Measurements from ENCODE around the gene HAGHL.

HAGHL gene

GRCh38 chr16:722835-723633 is 3.9 kb upstream of the HAGHL start:
- H3K4me1 ChIP-seq (ENCODE audit: insufficient read depth, low read length, poor library complexity, severe bottlenecking): peaks cover 7% of the 10 kb centered on the region

GRCh38 chr16:723695-724094 is 3.2 kb upstream of the HAGHL start:
- Histone ChIP-seq H3K36me3 (ENCODE audit: insufficient read depth, low read length) (no peaks in the 10 kb centered on the region), H3K9me2 (replicated peaks; ENCODE audit: low read depth, low read length) (no peaks in the 10 kb centered on the region), H3K4me3 (ENCODE audit: low read length, poor library complexity, severe bottlenecking) (no peak overlapping the region), H4K20me1 (ENCODE audit: insufficient read depth, low read length, poor library complexity, severe bottlenecking) (no peaks in the 10 kb centered on the region), H3K9ac (ENCODE audit: low read depth, low read length, poor library complexity, severe bottlenecking) (no peak overlapping the region), H3K27me3 (ENCODE audit: insufficient read depth, low read length, poor library complexity, severe bottlenecking) (no peaks in the 10 kb centered on the region), H3K9me3 (ENCODE audit: insufficient read depth, low read depth, low read length) (no peaks in the 10 kb centered on the region), H3K4me1 (ENCODE audit: insufficient read depth, low read length, poor library complexity, severe bottlenecking) (peaks cover 7% of the 10 kb centered on the region), H2AFZ (ENCODE audit: low read length) (no peak overlapping the region), H3F3A (ENCODE audit: low read depth) (no peaks in the 10 kb centered on the region), H3K79me2 (ENCODE audit: insufficient read depth, low read length) (no peaks in the 10 kb centered on the region), H3K4me2 (ENCODE audit: low read depth, low read length, poor library complexity, severe bottlenecking) (no peak overlapping the region)
- no peak for TF ChIP-seq EZH2phosphoT487 (IDR thresholded peaks at IDR 0.05; ENCODE audit: borderline replicate concordance)
- TF ChIP-seq, protein P1, sequence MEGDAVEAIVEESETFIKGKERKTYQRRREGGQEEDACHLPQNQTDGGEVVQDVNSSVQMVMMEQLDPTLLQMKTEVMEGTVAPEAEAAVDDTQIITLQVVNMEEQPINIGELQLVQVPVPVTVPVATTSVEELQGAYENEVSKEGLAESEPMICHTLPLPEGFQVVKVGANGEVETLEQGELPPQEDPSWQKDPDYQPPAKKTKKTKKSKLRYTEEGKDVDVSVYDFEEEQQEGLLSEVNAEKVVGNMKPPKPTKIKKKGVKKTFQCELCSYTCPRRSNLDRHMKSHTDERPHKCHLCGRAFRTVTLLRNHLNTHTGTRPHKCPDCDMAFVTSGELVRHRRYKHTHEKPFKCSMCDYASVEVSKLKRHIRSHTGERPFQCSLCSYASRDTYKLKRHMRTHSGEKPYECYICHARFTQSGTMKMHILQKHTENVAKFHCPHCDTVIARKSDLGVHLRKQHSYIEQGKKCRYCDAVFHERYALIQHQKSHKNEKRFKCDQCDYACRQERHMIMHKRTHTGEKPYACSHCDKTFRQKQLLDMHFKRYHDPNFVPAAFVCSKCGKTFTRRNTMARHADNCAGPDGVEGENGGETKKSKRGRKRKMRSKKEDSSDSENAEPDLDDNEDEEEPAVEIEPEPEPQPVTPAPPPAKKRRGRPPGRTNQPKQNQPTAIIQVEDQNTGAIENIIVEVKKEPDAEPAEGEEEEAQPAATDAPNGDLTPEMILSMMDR (conservative IDR thresholded peaks at IDR 0.05; ENCODE audit: low read length): no peak

More at GRCh38 chr16:722835-723633, 3.9 kb upstream of the HAGHL start:
- Histone ChIP-seq H3F3A (ENCODE audit: low read depth) (no peaks in the 10 kb centered on the region), H3K9me3 (ENCODE audit: insufficient read depth, low read depth, low read length) (no peaks in the 10 kb centered on the region), H3K36me3 (ENCODE audit: insufficient read depth, low read length) (no peaks in the 10 kb centered on the region), H3K4me3 (ENCODE audit: low read length, poor library complexity, severe bottlenecking) (no peak overlapping the region), H3K9ac (ENCODE audit: low read depth, low read length, poor library complexity, severe bottlenecking) (no peak overlapping the region), H3K79me2 (ENCODE audit: insufficient read depth, low read length) (no peaks in the 10 kb centered on the region), H3K9me2 (replicated peaks; ENCODE audit: low read depth, low read length) (no peaks in the 10 kb centered on the region), H4K20me1 (ENCODE audit: insufficient read depth, low read length, poor library complexity, severe bottlenecking) (no peaks in the 10 kb centered on the region), H2AFZ (ENCODE audit: low read length) (no peak overlapping the region), H3K27me3 (ENCODE audit: insufficient read depth, low read length, poor library complexity, severe bottlenecking) (no peaks in the 10 kb centered on the region), H3K4me2 (ENCODE audit: low read depth, low read length, poor library complexity, severe bottlenecking) (no peak overlapping the region)
- TF ChIP-seq, protein P1 (conservative IDR thresholded peaks at IDR 0.05; ENCODE audit: low read length): no peak
- TF ChIP-seq EZH2phosphoT487 (IDR thresholded peaks at IDR 0.05; ENCODE audit: borderline replicate concordance): no peak

DNA sequence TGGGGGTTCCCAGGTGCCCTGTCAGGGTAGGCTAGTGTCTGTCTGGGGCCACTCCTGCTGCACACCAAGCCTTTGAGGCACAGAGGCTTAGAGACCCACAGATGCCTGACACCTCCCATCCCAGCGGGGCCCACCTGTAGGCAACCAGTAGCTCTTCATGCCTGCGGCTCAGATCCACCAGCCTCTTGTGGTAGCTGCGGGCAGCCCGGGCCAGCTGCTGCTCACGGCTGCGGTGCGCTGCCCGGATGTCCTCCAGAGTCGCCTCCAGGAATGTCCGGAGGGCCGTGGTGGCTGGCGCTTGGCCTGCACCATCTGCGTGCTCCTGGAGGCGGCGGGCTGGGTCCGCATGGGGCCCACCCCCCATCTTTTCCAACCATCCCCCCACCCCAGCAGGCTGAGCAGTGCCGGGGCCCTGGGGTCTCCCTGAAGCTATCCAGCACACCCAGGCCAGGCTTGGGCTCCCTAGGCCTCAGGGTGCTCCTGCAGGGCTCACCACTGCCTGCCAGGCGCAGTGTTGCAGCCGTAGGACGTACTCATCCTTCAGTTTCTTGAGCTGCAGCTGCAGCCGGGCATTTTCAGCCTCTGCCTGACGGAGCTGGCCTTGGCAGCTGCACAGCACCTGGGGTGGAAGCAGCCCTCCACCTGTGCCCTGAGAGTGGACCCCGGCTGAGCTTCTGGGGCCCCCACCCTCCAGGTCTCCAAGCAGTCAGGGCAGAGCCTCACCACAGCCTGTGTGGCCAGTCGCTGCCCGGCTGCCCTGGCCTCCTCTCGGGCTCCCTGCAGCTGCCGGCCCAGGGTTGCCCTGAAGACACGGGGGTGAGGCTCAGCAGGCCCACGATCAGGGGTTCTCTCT is 2.5 kb upstream of the HAGHL start:
- Histone ChIP-seq H3K36me3 (ENCODE audit: insufficient read depth, low read length) (no peaks in the 10 kb centered on the region), H3F3A (ENCODE audit: low read depth) (no peaks in the 10 kb centered on the region), H3K27me3 (ENCODE audit: insufficient read depth, low read length, poor library complexity, severe bottlenecking) (no peaks in the 10 kb centered on the region), H3K79me2 (ENCODE audit: insufficient read depth, low read length) (no peaks in the 10 kb centered on the region), H2AFZ (ENCODE audit: low read length) (no peak overlapping the region), H4K20me1 (ENCODE audit: insufficient read depth, low read length, poor library complexity, severe bottlenecking) (no peaks in the 10 kb centered on the region), H3K9ac (ENCODE audit: low read depth, low read length, poor library complexity, severe bottlenecking) (no peak overlapping the region), H3K4me1 (ENCODE audit: insufficient read depth, low read length, poor library complexity, severe bottlenecking) (peaks cover 2% of the 10 kb centered on the region), H3K4me3 (ENCODE audit: low read length, poor library complexity, severe bottlenecking) (no peak overlapping the region), H3K9me2 (replicated peaks; ENCODE audit: low read depth, low read length) (no peaks in the 10 kb centered on the region), H3K4me2 (ENCODE audit: low read depth, low read length, poor library complexity, severe bottlenecking) (no peak overlapping the region), H3K9me3 (ENCODE audit: insufficient read depth, low read depth, low read length) (no peaks in the 10 kb centered on the region)
- TF ChIP-seq EZH2phosphoT487 (IDR thresholded peaks at IDR 0.05; ENCODE audit: borderline replicate concordance): no peak
- TF ChIP-seq, protein P1 (conservative IDR thresholded peaks at IDR 0.05; ENCODE audit: low read length): no peak

Measured in Loucy (cell line).